GM21367 (cell line): ENCODE results near the gene PPP1R13B.
A peak's percentile ranks its signal among the peaks of the same experiment; 100 is the strongest.

Source experiments
- ATAC-seq: cut with Tn5 transposase; IDR thresholded peaks from one replicate; pipeline ENCODE4 v1.9.1; 2021; ENCODE audit not compliant: unreplicated experiment

Gene PPP1R13B

DNA sequence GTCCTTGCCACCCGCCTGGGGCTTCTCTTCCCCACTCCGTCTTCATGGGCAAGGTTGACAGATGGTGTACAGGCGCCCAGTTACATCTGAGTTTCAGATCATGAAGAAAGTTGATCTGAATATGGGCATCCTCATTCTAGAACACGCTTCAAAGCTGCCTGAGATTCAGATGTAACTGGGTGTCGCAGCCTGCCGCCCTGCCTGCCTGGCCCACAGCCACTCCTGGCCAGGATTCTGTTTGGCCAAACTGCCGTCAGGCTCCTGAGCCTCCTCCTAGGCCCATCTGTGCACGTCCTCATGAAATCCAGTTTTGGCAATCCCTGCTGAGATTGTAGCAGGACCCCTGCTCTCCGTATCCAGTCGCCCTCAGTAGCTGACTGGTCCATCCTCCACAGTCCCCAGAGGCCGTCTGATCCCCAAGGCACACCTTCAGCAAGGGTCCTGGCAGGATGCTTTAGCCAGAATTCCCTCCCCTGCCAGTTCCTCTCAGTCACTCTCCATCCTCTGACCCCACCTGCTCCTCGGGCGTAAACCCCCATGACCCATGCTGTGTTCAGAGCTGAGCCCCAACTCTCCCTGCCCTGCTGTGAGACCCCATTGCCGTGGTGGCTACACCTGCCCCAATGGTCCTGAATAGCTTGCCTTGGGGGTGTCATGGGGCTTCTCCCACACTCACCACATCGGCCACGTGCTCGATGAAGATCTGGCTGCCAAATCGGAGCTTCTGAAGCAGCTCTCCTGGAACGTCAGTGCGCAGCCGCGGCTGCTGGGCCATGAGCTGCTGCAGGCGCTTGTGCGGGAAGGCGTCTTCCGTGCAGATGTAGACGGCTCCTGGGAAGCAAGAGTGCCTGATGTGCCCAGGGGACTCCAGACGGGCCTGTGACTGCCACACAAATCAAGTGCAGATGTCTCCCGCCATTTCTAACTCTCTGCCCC, 144.6 kb downstream of the PPP1R13B start:
- ATAC-seq = no peak

DNA sequence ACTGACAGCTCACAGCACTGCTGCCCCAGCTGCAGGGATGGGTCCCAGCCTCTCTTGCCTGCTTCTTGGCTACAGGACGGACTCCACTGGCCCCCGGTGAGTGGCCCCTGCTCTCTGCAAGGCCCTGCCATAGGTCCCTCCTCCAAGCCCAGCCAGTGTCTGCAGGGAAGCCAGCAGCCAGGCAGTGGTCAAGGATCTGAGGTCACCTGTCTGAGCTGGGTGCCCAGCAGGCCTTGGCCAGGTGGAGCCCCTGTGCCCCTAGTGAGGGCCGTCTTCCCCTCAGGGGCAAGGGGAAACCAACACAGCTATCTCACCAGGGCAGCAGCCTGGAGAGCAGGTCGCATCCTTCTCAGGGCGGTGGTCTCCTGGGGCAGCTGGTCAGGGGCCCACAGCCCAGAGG, 145.3 kb downstream of the PPP1R13B start:
- ATAC-seq = no peak

DNA sequence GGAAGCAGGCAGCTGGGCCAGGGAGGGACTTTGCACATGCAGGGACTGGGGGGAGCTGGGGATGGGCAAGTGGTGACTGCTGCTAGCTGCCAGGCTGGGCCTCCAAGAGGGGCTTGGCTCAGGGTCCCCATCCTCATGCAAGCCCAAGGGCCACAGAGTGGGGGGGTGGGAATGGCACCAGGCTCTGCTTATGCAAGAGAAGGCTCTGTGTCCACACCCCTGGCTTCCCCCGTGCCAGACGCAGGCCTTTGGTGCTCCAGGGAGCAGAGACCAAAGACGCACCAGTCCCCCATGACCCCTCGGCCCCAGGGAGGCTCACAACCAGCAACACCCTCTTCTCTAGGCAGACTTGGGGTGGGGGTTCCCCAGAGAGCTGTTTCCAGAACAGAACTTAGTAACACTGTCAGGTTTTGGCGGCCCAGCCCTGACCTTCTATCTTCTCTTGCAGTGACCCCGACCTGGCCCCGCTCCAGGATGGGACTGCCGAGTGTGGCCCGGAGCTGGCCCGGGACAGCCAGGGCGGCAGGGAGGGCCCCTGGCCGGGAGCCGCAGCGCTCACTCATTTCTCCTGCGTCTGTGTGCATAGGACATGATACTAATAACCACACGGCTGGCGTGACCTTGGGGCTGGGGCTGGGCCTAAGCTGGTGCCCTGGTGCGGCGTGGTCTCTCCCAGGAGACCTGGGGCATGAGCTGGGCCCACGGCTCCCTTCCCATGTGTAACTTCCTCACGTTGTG, 146.5 kb downstream of the PPP1R13B start:
- ATAC-seq = no peak

GRCh38 chr14:103699901-103700752, 147.2 kb downstream of the PPP1R13B start:
- ATAC-seq = no peak

GRCh38 chr14:103699261-103699661, 148.1 kb downstream of the PPP1R13B start:
- no peak for ATAC-seq

GRCh38 chr14:103698380-103699260, 148.8 kb downstream of the PPP1R13B start:
- ATAC-seq = no peak

- ATAC-seq = no peak
Observed at GRCh38 chr14:103697603-103698379, 149.6 kb downstream of the PPP1R13B start.

GRCh38 chr14:103697206-103697602, 150.2 kb downstream of the PPP1R13B start:
- ATAC-seq = no peak

GRCh38 chr14:103696466-103697071, 150.8 kb downstream of the PPP1R13B start:
- ATAC-seq = no peak

- ATAC-seq = no peak
Observed at GRCh38 chr14:103696070-103696402, 151.3 kb downstream of the PPP1R13B start.

DNA sequence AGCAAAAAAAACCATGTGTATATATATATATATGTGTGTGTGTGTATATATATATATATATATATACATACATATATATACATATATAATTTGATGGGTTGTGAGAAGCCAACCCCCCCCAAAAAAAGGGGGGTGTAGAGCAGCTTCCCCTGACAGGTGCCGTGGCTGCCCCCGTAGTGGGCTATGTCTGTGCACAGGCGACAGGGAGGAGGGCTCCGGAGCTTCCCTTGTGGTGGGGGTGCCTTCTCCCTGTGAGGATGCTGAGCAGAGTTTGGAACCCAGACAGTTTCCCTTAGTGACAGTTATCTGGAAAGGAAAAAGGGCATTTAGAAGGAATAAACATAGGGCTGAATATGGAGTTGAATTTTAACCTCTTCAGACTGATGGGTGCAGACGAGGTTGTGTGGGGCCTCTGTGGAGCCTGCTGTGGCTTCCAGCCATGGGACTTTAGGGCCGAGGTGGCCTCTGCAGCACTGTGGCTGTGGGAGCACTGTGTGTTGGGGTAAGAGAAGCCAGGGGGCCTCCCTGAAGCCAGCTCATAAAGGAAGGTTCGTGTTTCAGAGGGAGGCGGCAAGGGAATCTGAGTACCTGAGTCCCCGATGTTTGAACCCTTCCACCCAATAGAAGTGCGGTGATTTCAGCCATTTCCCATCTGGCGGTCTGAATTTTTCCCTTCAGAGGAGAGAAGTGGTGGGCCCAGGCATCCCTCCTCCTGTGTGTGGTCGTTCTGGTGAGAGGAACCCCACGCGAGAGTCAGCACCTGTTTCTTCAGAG, 151.9 kb downstream of the PPP1R13B start:
- ATAC-seq = no peak

- no peak for ATAC-seq
Observed at GRCh38 chr14:103694572-103695026, 152.8 kb downstream of the PPP1R13B start.

- no peak for ATAC-seq
Observed at GRCh38 chr14:103693515-103693914, 153.9 kb downstream of the PPP1R13B start.

DNA sequence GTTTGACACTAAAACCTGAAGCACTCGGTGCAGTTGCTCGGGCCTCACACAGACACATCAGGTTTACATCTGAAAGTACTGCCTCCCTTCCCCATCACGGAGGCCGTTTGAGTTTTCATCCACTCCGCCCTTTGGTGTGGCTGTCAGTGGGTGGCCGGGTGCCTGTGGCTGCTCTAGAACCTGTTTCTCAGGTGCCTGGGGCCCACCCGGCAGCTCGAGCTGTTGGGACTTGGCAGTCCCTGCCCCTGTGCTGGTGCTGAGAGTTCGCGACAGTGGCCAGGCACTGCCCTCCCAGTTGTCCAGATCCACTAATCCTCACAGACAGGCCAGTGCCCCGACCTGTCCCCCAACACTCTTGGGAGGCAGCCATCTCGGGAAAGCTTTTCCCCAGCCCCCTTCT, 154.5 kb downstream of the PPP1R13B start:
- ATAC-seq = no peak

DNA sequence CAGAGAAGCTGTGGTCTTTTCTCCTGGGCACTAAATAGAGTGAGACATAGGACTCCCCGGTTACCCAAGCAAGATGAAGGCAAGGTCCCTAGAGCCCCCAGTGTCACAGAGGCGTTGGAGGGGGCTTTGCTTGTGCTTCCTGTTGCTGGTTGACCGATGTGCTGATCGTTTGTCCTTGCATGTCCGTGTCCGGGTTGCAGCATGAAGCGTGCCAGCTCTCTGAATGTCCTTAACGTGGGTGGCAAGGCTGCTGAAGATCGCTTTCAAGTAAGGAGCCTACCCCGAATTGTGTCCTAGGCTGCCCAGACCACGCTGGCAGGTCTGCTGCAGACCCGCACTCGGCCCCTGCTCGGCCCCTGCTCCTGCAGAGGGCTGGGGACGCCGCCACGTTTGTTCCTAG, 155.2 kb downstream of the PPP1R13B start:
- ATAC-seq = no peak

DNA sequence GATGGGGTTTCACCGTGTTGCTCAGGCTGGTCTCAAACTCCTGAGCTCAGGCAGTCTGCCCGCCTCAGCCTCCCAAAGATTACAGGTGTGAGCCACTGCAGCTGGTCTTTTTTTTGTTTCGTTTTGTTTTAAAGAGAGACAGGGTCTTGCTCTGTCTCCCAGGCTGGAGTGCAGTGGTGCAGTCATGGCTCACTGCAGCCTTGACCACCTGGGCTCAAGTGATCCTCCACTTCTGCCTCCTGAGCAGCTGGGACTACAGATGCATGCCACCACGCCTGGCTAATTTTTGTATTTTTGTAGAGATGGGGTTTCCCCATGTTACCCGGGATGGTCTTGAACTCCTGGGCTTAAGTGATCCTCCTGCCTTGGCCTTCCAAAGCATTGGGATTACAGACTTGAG, 155.7 kb downstream of the PPP1R13B start:
- ATAC-seq = peak; percentile 33

GRCh38 chr14:103690332-103690731, 157.0 kb downstream of the PPP1R13B start:
- ATAC-seq = no peak
